ENCODE measurements around the gene RB1. TPM values are rescaled to one million over a fixed set of nuclear protein-coding genes. Genes with fewer than 3 reads are reported as not detected.

The RB1 gene
- total RNA-seq, 1 donor from 2014 or later, result 12.4 TPM

GRCh38 chr13:48356750-48357149 lies 53.2 kb downstream of the RB1 start:
- Histone ChIP-seq H3K4me3 (ENCODE audit: low read depth, low read length) (no peak overlapping the region), H3K36me3 (ENCODE audit: control insufficient read depth, insufficient read depth, low read length) (no peaks in the 10 kb centered on the region), H3K27me3 (ENCODE audit: control insufficient read depth, insufficient read depth, low read length) (no peaks in the 10 kb centered on the region)
- FAIRE-seq (no peak), DNase-seq (ENCODE audit: low read depth) (peak; percentile 45)
- no peak for TF ChIP-seq CTCF (IDR thresholded peaks at IDR 0.05; ENCODE audit: insufficient read depth, low read length, severe bottlenecking)

GRCh38 chr13:48369988-48370387 lies 66.4 kb downstream of the RB1 start:
- Histone ChIP-seq H3K36me3 (ENCODE audit: control insufficient read depth, insufficient read depth, low read length) (peaks cover 4% of the 10 kb centered on the region), H3K4me3 (ENCODE audit: low read depth, low read length) (no peak overlapping the region), H3K27me3 (ENCODE audit: control insufficient read depth, insufficient read depth, low read length) (no peaks in the 10 kb centered on the region)
- no peak for FAIRE-seq
- no peak for TF ChIP-seq CTCF (IDR thresholded peaks at IDR 0.05; ENCODE audit: insufficient read depth, low read length, severe bottlenecking)
- DNase-seq (ENCODE audit: low read depth), result no peak

DNA sequence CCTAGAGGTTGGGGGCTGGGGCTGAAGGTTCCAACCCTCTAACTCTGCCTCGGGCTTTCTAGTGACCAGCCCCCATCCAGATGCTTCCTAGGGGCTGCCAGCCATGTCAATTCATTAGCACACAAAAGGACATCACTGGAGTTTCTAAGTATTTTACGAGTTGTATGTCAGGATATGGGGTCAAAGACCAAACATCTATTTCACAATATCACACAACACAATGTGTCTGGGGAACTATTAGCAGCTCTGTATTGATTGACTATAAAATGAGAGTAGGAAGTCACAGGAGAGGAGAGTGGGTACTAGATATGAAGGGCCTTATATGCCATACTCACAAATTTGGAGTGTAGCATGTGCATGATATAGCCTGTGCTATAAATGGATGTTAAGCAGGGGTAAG lies 67.3 kb downstream of the RB1 start:
- no peak for TF ChIP-seq CTCF (IDR thresholded peaks at IDR 0.05; ENCODE audit: insufficient read depth, low read length, severe bottlenecking)
- DNase-seq (ENCODE audit: low read depth) (no peak), FAIRE-seq (no peak)
- H3K27me3 ChIP-seq (ENCODE audit: control insufficient read depth, insufficient read depth, low read length), result no peaks in the 10 kb centered on the region
- H3K36me3 ChIP-seq (ENCODE audit: control insufficient read depth, insufficient read depth, low read length), result peaks cover 4% of the 10 kb centered on the region
- H3K4me3 ChIP-seq (ENCODE audit: low read depth, low read length), result no peak overlapping the region

DNA sequence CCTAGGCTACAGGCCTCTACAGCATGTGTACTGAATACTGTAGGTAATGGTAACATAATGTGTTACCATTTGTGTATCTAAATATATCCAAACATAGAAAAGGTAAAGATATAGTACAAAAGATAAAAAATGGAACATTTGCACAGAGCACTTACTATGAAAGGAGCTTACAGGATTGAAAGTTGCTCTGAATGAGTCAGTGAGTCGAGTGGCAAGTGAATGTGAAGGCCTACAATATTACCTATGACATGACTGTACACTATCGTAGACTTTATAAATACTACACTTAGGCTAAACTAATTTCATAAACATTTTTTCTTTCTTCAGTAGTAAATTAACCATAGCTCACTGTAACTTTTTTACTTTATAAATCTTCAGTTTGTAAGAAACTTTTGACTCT lies 74.3 kb downstream of the RB1 start:
- Histone ChIP-seq H3K36me3 (ENCODE audit: control insufficient read depth, insufficient read depth, low read length) (peaks cover 5% of the 10 kb centered on the region), H3K4me3 (ENCODE audit: low read depth, low read length) (no peak overlapping the region), H3K27me3 (ENCODE audit: control insufficient read depth, insufficient read depth, low read length) (no peaks in the 10 kb centered on the region)
- no peak for DNase-seq (ENCODE audit: low read depth)
- no peak for TF ChIP-seq CTCF (IDR thresholded peaks at IDR 0.05; ENCODE audit: insufficient read depth, low read length, severe bottlenecking)
- no peak for FAIRE-seq

- no peak for DNase-seq (ENCODE audit: low read depth)
- TF ChIP-seq CTCF (IDR thresholded peaks at IDR 0.05; ENCODE audit: insufficient read depth, low read length, severe bottlenecking), result no peak
- H3K4me3 ChIP-seq (ENCODE audit: low read depth, low read length), result no peak overlapping the region
- no peak for FAIRE-seq
- H3K27me3 ChIP-seq (ENCODE audit: control insufficient read depth, insufficient read depth, low read length), result no peaks in the 10 kb centered on the region
- H3K36me3 ChIP-seq (ENCODE audit: control insufficient read depth, insufficient read depth, low read length), result peaks cover 1% of the 10 kb centered on the region
Measured at GRCh38 chr13:48380581-48380980, 77.0 kb downstream of the RB1 start.

- FAIRE-seq (no peak), DNase-seq (ENCODE audit: low read depth) (no peak)
- no peaks in the 10 kb centered on the region for H3K27me3 ChIP-seq (ENCODE audit: control insufficient read depth, insufficient read depth, low read length)
Measured at GRCh38 chr13:48383384-48383783, 79.8 kb downstream of the RB1 start.

More at GRCh38 chr13:48383384-48383783, 79.8 kb downstream of the RB1 start:
- no peak for TF ChIP-seq CTCF (IDR thresholded peaks at IDR 0.05; ENCODE audit: insufficient read depth, low read length, severe bottlenecking)
- Histone ChIP-seq H3K36me3 (ENCODE audit: control insufficient read depth, insufficient read depth, low read length) (peaks cover 1% of the 10 kb centered on the region), H3K4me3 (ENCODE audit: low read depth, low read length) (no peak overlapping the region)
